Measurements from ENCODE around the gene TRPV2. TPM values are rescaled to one million over a fixed set of nuclear protein-coding genes. Genes with fewer than 3 reads are reported as not detected.

The TRPV2 gene
- total RNA-seq, 1 experiment from 2014 or later: 34.9 TPM

GRCh38 chr17:16381496-16381820, 33.9 kb upstream of the TRPV2 start:
- in situ Hi-C loops (cut with HindIII; ENCODE audit: low pct_unique_long_range_greater_than_20kb, low sequenced_read_pairs) (no loop called here), intact Hi-C loops (cut with micrococcal nuclease; ENCODE audit: unreplicated experiment) (loop anchor here (10.0 kb wide), 1 partner anchor 53 kb away; no protein-coding TSS in a partner anchor)
- no peak for ATAC-seq

GRCh38 chr17:16383216-16383615, 32.2 kb upstream of the TRPV2 start:
- CTCF ChIA-PET: no interaction called here
- no TSS peak for BruUV-seq (replicated peaks)
- POLR2A ChIA-PET: interaction anchor here (0.6 kb wide), 1 partner anchor 98 kb away, joined by 4 read pairs; no protein-coding TSS in a partner anchor

More at GRCh38 chr17:16381496-16381820, 33.9 kb upstream of the TRPV2 start:
- no peaks in the 10 kb centered on the region for H3K27me3 ChIP-seq (ENCODE audit: control insufficient read depth, insufficient read depth, low read length)
- BruUV-seq (replicated peaks): no TSS peak
- peaks cover 5% of the 10 kb centered on the region for H3K36me3 ChIP-seq (ENCODE audit: control insufficient read depth, insufficient read depth, low read length)
- ChIA-PET CTCF (no interaction called here), POLR2A (interaction anchor here (0.5 to 1.8 kb wide), 2 partner anchors 57 to 264 kb away, joined by 3 to 5 read pairs; no protein-coding TSS in a partner anchor)
- DNase-seq (ENCODE audit: low read depth, low spot score): no peak
- H3K4me1 ChIP-seq (ENCODE audit: control insufficient read depth, insufficient read depth, low read length): peaks cover 29% of the 10 kb centered on the region
- TF ChIP-seq CTCF (IDR thresholded peaks at IDR 0.05) (no peak), SIN3A (IDR thresholded peaks at IDR 0.05; ENCODE audit: borderline replicate concordance, insufficient read depth, low read depth, low read length) (no peak), POLR2AphosphoS5 (IDR thresholded peaks at IDR 0.05; ENCODE audit: low read depth, low read length) (no peak), TCF7L2 (IDR thresholded peaks at IDR 0.05; ENCODE audit: low read depth, low read length) (no peak), REST (IDR thresholded peaks at IDR 0.05; ENCODE audit: insufficient read depth in 1 of 2, low read depth in 2 of 2, low read length in 1 of 2) (no peak)
- H3K9me3 ChIP-seq (ENCODE audit: control insufficient read depth, insufficient read depth, low read depth, low read length): no peaks in the 10 kb centered on the region
- H3K4me3 ChIP-seq (ENCODE audit: low read depth in 2 of 2, low read length in 2 of 2): peak overlapping the region; percentile 76 to 97
- H3K27ac ChIP-seq (ENCODE audit: low read length): peak overlapping the region; percentile 98

More at GRCh38 chr17:16383216-16383615, 32.2 kb upstream of the TRPV2 start:
- DNase-seq (ENCODE audit: low read depth, low spot score) (no peak), ATAC-seq (no peak)
- intact Hi-C loops (cut with micrococcal nuclease; ENCODE audit: unreplicated experiment) (loop anchor here (10.0 kb wide), 1 partner anchor 52 kb away; no protein-coding TSS in a partner anchor), in situ Hi-C loops (cut with HindIII; ENCODE audit: low pct_unique_long_range_greater_than_20kb, low sequenced_read_pairs) (no loop called here)
- H3K4me3 ChIP-seq (ENCODE audit: low read depth in 2 of 2, low read length in 2 of 2): peak overlapping the region; percentile 76 to 97
- H3K36me3 ChIP-seq (ENCODE audit: control insufficient read depth, insufficient read depth, low read length): peaks cover 5% of the 10 kb centered on the region
- no peak for TF ChIP-seq REST (IDR thresholded peaks at IDR 0.05; ENCODE audit: insufficient read depth in 1 of 2, low read depth in 2 of 2, low read length in 1 of 2)
- no peak for TF ChIP-seq SIN3A (IDR thresholded peaks at IDR 0.05; ENCODE audit: borderline replicate concordance, insufficient read depth, low read depth, low read length)
- no peak for TF ChIP-seq TCF7L2 (IDR thresholded peaks at IDR 0.05; ENCODE audit: low read depth, low read length)
- no peak for TF ChIP-seq CTCF (IDR thresholded peaks at IDR 0.05)
- TF ChIP-seq POLR2AphosphoS5 (IDR thresholded peaks at IDR 0.05; ENCODE audit: low read depth, low read length): no peak
- no peaks in the 10 kb centered on the region for H3K27me3 ChIP-seq (ENCODE audit: control insufficient read depth, insufficient read depth, low read length)
- no peaks in the 10 kb centered on the region for H3K9me3 ChIP-seq (ENCODE audit: control insufficient read depth, insufficient read depth, low read depth, low read length)
- peak overlapping the region; percentile 14; the same call in 1 of the 2 replicates for H3K27ac ChIP-seq (ENCODE audit: low read length)
- peaks cover 24% of the 10 kb centered on the region for H3K4me1 ChIP-seq (ENCODE audit: control insufficient read depth, insufficient read depth, low read length)
